ENCODE results near the gene CNEP1R1. TPM values are rescaled to one million over a fixed set of nuclear protein-coding genes. Genes with fewer than 3 reads are reported as not detected.
"Not testable (repeated sequence)": the region's sequence is repeated elsewhere in the genome, so short reads cannot be mapped to it uniquely, and the experiment has no call there.

The CNEP1R1 gene
- total RNA-seq, 1 donor from 2014 or later: 23.0 TPM

DNA sequence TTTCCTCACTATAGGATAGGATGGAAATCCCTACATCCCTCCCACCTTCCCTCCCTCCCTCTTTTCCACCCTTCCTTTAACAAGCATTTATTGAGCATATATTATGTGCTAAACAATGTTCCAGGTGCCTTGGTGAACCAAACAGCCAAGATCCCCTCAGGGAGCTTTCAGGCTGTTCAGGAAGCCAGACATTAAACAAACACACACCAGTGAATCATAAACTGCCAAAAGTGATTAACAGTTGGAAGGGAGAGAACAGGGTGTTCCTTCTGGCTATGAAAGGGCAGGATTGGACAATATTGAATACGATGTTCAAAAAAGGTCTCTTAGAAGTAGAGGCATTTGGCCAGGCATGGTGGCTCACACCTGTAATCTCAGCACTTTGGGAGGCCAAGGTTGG lies 22.8 kb upstream of the CNEP1R1 start:
- no peak for DNase-seq
- Mint-ChIP-seq H3K9me3 (peaks cover 6% of the 10 kb centered on the region), H3K36me3 (ENCODE audit: low read depth) (no peaks in the 10 kb centered on the region)

DNA sequence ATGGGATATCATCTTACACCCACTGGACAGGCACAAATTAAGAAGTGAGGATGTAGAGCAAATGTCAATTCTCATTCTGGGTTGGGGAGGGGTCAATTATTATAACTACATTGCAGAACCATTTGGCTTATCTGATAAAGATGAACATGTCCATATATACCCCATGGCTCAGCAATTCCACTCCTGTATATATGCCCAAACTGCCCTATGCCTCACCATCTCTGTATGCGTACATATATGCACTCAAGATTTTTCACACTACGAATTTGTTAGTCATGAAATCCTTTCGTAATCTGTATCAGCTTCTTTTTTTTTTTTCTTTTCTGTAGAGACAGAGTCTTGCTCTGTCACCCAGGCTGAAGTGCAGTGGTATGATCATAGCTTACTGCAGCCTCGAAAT lies 20.8 kb upstream of the CNEP1R1 start:
- Mint-ChIP-seq H3K9me3 (peaks cover 6% of the 10 kb centered on the region), H3K27ac (no peak overlapping the region), H3K27me3 (peaks cover 16% of the 10 kb centered on the region), H3K4me3 (no peak overlapping the region), H3K4me1 (no peaks in the 10 kb centered on the region), H3K36me3 (ENCODE audit: low read depth) (no peaks in the 10 kb centered on the region)
- no peak for DNase-seq
- intact Hi-C loops (cut with micrococcal nuclease): no loop called here

More for the DNA sequence above, 22.8 kb upstream of the CNEP1R1 start:
- Mint-ChIP-seq H3K4me3 (no peak overlapping the region), H3K27ac (no peak overlapping the region), H3K4me1 (no peaks in the 10 kb centered on the region), H3K27me3 (peaks cover 16% of the 10 kb centered on the region)
- intact Hi-C loops (cut with micrococcal nuclease): no loop called here

DNA sequence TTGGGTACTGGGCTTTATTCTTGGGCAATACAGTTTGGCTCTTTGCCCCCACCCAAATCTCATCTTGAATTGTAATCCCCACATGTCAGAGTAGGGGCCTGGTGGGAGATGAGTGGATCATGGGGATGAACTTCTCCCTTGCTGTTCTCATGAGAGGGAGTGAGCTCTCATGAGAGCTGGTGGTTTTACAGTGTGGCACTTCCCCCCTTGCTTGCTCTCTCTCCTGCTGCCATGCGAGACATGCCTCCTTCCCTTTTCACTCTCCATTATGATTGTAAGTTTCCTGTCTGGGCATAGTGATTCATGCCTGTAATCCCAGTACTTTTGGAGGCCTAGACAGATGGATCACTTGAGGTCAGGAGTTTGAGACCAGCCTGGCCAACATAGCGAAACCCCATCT lies 18.1 kb upstream of the CNEP1R1 start:
- Mint-ChIP-seq H3K9me3 (peaks cover 6% of the 10 kb centered on the region), H3K36me3 (ENCODE audit: low read depth) (no peaks in the 10 kb centered on the region), H3K27me3 (peaks cover 13% of the 10 kb centered on the region), H3K27ac (no peak overlapping the region), H3K4me1 (no peaks in the 10 kb centered on the region), H3K4me3 (no peak overlapping the region)
- intact Hi-C loops (cut with micrococcal nuclease): no loop called here
- no peak for DNase-seq

DNA sequence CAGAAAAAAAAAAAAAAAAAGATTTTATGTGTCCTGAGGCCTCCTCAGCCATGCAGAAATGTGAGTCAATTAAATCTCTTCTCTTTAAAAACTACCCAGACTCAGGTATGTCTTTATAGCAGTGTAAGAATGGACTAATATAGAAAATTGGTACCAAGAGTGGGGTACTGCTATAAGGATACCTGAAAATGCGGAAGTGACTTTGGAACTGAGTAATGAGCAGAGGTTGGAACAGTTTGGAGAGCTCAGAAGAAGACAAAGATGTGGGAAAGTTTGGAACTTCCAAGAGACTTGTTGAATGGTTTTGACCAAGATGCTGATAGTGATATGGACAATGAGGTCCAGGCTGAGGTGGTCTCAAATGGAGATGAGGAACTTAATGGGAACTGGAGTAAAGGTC lies 17.3 kb upstream of the CNEP1R1 start:
- H3K27ac Mint-ChIP-seq: no peak overlapping the region
- no peaks in the 10 kb centered on the region for H3K4me1 Mint-ChIP-seq
- intact Hi-C loops (cut with micrococcal nuclease): no loop called here
- H3K36me3 Mint-ChIP-seq (ENCODE audit: low read depth): no peaks in the 10 kb centered on the region
- H3K9me3 Mint-ChIP-seq: peaks cover 2% of the 10 kb centered on the region
- peaks cover 13% of the 10 kb centered on the region for H3K27me3 Mint-ChIP-seq
- no peak overlapping the region for H3K4me3 Mint-ChIP-seq
- DNase-seq: no peak

DNA sequence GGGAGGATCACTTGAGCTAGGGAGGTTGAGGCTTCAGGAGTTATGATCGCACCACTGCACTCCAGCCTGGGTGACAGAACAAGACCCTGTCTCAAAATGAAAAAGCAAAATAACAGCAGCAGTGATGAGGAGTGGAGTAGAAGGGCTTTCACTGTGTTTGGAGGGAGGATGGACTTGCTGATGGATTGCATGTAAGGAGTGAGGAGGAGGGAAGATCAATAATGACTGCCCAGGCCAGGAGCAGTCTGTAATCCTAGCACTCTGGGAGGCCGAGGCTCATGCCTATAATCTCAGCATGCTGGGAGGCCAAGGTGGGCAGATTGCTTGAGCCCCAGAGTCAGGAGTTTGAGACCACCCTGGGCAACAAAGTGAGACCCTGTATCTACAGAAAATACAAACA lies 14.8 kb upstream of the CNEP1R1 start:
- H3K27me3 Mint-ChIP-seq: peaks cover 8% of the 10 kb centered on the region
- H3K9me3 Mint-ChIP-seq: no peaks in the 10 kb centered on the region
- H3K36me3 Mint-ChIP-seq (ENCODE audit: low read depth): no peaks in the 10 kb centered on the region
- intact Hi-C loops (cut with micrococcal nuclease): no loop called here
- no peak for DNase-seq
- no peak overlapping the region for H3K4me3 Mint-ChIP-seq
- H3K4me1 Mint-ChIP-seq: no peaks in the 10 kb centered on the region
- no peak overlapping the region for H3K27ac Mint-ChIP-seq

DNA sequence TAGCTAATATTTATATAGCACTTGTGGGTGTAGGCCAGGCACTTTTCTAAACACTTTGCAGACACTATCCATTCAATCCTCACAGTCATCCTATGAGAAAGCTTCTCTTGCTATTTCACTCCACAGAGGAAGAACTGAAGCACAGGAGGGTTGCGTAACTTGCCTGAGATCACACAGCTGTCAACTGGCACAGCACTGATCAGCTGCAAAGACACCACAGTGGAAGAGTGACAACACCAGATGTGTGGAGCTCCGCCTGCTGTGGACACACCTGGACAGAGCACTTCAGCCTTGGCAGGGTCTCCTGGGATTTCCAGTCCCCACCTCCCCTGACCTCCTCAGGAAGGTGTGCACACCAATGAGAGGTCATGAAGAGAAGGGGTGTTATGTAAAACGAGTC lies 13.3 kb upstream of the CNEP1R1 start:
- Mint-ChIP-seq H3K36me3 (ENCODE audit: low read depth) (no peaks in the 10 kb centered on the region), H3K27ac (no peak overlapping the region), H3K4me1 (no peaks in the 10 kb centered on the region), H3K9me3 (no peaks in the 10 kb centered on the region), H3K27me3 (peaks cover 8% of the 10 kb centered on the region), H3K4me3 (no peak overlapping the region)
- no peak for DNase-seq
- intact Hi-C loops (cut with micrococcal nuclease): no loop called here

DNA sequence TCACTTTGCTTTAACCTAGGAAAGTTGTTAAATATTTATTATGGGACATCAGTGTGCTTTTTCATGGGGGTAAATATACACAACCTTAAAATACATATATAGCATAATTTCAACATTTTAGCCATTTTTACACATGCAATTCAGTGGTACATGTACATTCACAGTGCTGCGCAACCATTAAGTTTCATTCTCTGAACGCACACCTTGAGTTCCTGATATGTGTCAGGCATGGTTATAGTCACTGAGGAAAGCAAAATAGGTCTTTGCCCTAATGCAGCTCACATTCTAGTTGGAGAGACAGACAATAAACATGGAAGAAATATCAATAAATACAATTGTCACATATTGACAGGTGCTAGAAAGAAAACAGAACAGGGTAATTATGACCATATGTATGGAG lies 12.8 kb upstream of the CNEP1R1 start:
- Mint-ChIP-seq H3K4me1 (no peaks in the 10 kb centered on the region), H3K27me3 (peaks cover 8% of the 10 kb centered on the region), H3K9me3 (no peaks in the 10 kb centered on the region), H3K4me3 (no peak overlapping the region), H3K36me3 (ENCODE audit: low read depth) (no peaks in the 10 kb centered on the region), H3K27ac (no peak overlapping the region)
- intact Hi-C loops (cut with micrococcal nuclease): no loop called here
- DNase-seq: no peak

DNA sequence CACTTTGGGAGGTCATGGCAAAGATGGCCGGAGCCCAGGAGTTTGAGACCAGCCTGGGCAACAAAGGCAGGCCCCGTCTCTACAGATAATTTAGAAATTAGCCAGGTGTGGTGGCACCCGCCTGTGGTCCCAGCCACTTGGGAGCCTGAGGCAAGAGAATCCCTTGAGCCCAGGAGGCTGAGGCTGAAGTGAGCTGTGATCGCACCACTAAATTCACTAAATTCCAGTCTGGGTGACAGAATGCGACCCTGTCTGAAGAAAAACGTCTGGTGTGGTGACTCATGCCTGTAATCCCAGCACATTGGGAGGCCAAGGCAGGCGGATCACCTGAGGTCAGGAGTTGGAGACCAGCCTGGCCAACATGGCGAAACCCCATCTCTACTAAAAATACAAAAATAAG lies 10.8 kb upstream of the CNEP1R1 start:
- H3K4me1 Mint-ChIP-seq; H3K36me3 Mint-ChIP-seq (ENCODE audit: low read depth); DNase-seq; H3K27ac Mint-ChIP-seq; H3K9me3 Mint-ChIP-seq; intact Hi-C loops (cut with micrococcal nuclease); H3K4me3 Mint-ChIP-seq: not testable (repeated sequence)
- peaks cover 11% of the 10 kb centered on the region for H3K27me3 Mint-ChIP-seq

DNA sequence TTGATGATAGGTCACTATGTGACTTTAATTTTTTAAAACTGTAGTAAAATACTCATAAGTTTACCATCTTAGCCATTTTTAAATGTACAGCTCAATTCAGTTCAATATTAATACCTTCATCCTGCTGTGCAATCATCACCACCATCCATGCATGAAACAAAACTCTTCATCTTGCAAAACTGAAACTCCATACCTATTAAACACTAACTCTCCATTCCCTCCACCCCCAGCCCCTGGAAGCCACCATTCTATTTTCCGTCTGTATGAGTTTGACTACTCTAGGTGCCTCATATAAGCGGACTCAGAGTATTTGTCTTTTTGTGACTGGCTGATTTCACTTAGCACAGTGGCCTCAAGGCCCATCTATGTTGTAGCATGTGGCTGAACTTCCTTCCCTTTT lies 9.4 kb upstream of the CNEP1R1 start:
- peaks cover 11% of the 10 kb centered on the region for H3K27me3 Mint-ChIP-seq
- no peaks in the 10 kb centered on the region for H3K36me3 Mint-ChIP-seq (ENCODE audit: low read depth)
- DNase-seq: no peak
- intact Hi-C loops (cut with micrococcal nuclease): no loop called here
- no peaks in the 10 kb centered on the region for H3K4me1 Mint-ChIP-seq
- no peak overlapping the region for H3K4me3 Mint-ChIP-seq
- H3K9me3 Mint-ChIP-seq: no peaks in the 10 kb centered on the region
- H3K27ac Mint-ChIP-seq: no peak overlapping the region

DNA sequence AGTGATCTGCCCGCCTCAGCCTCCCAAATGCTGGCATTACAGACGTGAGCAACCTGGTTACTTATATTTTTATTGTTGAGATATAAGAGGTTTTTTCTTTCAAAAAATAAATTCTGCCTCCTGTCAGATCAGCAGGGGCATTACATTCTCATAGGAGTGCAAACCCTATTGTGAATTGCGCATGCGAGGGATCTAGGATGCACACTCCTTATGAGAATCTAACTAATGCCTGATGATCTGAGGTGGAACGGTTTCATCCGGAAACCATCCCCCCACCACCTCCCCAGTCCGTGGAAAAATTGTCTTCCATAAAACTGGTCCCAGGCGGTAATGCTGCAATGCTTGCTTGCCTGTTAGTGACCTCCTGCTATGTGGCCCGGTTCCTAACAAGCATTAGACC lies 7.5 kb upstream of the CNEP1R1 start:
- H3K27me3 Mint-ChIP-seq: peaks cover 19% of the 10 kb centered on the region
- intact Hi-C loops (cut with micrococcal nuclease): no loop called here
- no peaks in the 10 kb centered on the region for H3K4me1 Mint-ChIP-seq
- no peak overlapping the region for H3K27ac Mint-ChIP-seq
- H3K4me3 Mint-ChIP-seq: no peak overlapping the region
- no peaks in the 10 kb centered on the region for H3K36me3 Mint-ChIP-seq (ENCODE audit: low read depth)
- H3K9me3 Mint-ChIP-seq: no peaks in the 10 kb centered on the region
- no peak for DNase-seq

DNA sequence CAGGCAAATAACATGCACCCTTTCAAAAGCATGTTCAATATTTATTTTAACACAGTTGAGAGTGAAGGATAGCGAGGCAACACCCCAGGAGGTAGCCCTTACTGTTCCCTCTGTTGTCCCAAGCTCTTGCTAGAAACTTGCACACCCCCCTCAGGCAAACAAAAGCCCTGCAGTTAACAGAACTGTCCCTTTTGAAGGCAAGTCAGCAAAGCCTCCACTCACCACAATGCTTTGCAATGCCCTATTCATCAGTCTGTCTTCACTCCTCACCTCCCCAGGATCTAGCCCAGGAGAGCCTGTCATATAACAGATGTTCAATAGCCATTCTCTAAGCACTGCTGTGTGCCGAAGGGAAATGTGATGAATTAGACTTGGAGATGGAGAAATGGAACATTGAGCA lies 3.5 kb upstream of the CNEP1R1 start:
- Mint-ChIP-seq H3K36me3 (ENCODE audit: low read depth) (peaks cover 2% of the 10 kb centered on the region), H3K9me3 (no peaks in the 10 kb centered on the region), H3K4me3 (no peak overlapping the region), H3K4me1 (peaks cover 10% of the 10 kb centered on the region), H3K27ac (no peak overlapping the region), H3K27me3 (peaks cover 13% of the 10 kb centered on the region)
- no peak for DNase-seq
- intact Hi-C loops (cut with micrococcal nuclease): no loop called here

DNA sequence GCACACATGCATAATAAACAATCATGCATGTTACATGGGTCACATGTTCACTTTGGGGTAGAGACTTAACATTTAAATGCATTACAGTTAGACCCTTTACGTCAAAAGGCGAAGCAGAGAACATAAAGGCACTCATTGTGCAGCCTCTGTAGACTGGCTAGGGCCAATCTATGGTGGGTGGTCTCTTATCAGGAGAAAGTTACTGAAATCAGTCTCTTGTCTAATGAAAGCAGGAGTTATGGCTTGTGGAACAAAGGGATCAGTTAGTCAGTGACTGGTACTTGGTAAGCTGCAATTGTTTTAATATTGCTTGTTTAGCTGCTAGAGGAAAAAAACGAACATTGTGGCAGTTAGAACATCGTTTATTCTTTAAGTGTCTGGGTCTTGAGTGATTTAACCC lies 1.4 kb upstream of the CNEP1R1 start:
- intact Hi-C loops (cut with micrococcal nuclease): loop anchor here (2.0 kb wide), 1 partner anchor 345 kb away; the partner anchor contains the start of gene BRD7
- Mint-ChIP-seq H3K4me3 (no peak overlapping the region), H3K27ac (no peak overlapping the region), H3K9me3 (no peaks in the 10 kb centered on the region), H3K4me1 (peaks cover 14% of the 10 kb centered on the region), H3K27me3 (peaks cover 13% of the 10 kb centered on the region), H3K36me3 (ENCODE audit: low read depth) (peaks cover 2% of the 10 kb centered on the region)
- DNase-seq: no peak

DNA sequence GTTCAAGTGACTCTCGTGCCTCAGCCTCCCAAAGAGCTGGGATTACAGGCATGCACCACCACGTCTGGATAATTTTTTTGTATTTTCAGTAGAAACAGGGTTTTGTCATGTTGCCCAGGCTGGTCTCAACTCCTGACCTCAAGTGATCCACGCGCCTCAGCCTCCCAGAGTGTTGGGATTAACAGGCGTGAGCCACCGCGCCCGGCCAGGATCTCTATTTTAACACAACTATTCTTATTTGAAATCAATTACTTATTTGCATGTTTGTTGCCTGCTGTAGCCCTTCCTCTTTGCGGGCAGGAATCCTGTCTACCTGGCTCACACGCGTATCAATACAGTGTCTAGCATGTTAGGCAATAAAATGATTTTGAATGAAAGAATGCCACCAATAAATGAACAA lies 818 bp upstream of the CNEP1R1 start:
- H3K4me1 Mint-ChIP-seq: peaks cover 16% of the 10 kb centered on the region
- H3K27me3 Mint-ChIP-seq: peaks cover 11% of the 10 kb centered on the region
- H3K4me3 Mint-ChIP-seq: peak overlapping the region; percentile 97
- intact Hi-C loops (cut with micrococcal nuclease): loop anchor here (2.0 kb wide), 1 partner anchor 345 kb away; the partner anchor contains the start of gene BRD7
- DNase-seq: no peak
- no peak overlapping the region for H3K27ac Mint-ChIP-seq
- H3K9me3 Mint-ChIP-seq: no peaks in the 10 kb centered on the region
- peaks cover 4% of the 10 kb centered on the region for H3K36me3 Mint-ChIP-seq (ENCODE audit: low read depth)

DNA sequence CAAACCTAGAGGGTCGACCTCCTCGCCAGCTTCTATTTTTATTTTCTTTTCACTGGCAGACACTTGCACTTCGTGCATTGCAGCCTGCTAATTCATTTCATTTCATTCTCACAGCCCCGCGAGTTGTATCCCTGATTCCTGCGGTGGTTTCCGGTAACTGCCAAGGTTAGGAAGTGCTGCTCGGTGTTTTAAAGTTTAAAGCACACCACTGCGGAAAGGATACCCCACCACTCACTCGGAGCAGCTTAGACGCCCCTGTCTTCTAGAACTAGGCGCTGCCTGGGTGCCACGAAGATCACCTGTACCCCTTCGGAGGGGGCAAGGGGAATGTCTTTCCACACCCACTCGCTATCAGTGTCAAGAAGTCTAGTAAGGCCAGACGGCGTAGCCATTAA lies 509 bp downstream of the CNEP1R1 start:
- intact Hi-C loops (cut with micrococcal nuclease): loop anchor here (1.0 to 5.0 kb wide), 6 partner anchors 41 to 781 kb away; partner anchors contain the start of genes BRD7 and TENT4B

DNA sequence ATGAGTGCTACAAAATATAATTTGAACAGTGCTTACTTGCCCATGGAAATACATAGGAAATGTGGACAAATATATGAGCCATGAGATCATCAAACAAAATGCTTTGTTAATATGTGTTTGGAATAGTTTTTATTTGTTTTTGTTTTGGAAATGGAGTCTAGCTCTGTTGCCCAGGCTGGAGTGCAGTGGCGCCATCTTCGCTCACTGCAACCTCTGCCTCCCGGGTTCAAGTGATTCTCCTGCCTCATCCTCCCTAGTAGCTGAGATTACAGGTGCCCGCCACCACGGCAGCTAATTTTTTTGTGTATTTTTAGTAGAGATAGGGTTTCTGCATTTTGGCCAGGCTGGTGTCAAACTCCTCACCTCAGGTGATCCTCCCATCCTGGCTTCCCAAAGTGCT lies 2.8 kb downstream of the CNEP1R1 start:
- peaks cover 20% of the 10 kb centered on the region for H3K4me1 Mint-ChIP-seq
- H3K4me3 Mint-ChIP-seq: no peak overlapping the region
- H3K27ac Mint-ChIP-seq: no peak overlapping the region
- intact Hi-C loops (cut with micrococcal nuclease): loop anchor here (5.0 kb wide), 1 partner anchor 639 kb away; no protein-coding TSS in a partner anchor
- no peaks in the 10 kb centered on the region for H3K27me3 Mint-ChIP-seq
- DNase-seq: no peak
- H3K36me3 Mint-ChIP-seq (ENCODE audit: low read depth): peaks cover 19% of the 10 kb centered on the region
- H3K9me3 Mint-ChIP-seq: no peaks in the 10 kb centered on the region

More for the DNA sequence above, 509 bp downstream of the CNEP1R1 start:
- H3K4me1 Mint-ChIP-seq: peaks cover 17% of the 10 kb centered on the region
- H3K27ac Mint-ChIP-seq: peak overlapping the region; percentile 85
- H3K27me3 Mint-ChIP-seq: peaks cover 11% of the 10 kb centered on the region
- DNase-seq: peak; percentile 78
- H3K36me3 Mint-ChIP-seq (ENCODE audit: low read depth): peaks cover 9% of the 10 kb centered on the region
- H3K9me3 Mint-ChIP-seq: no peaks in the 10 kb centered on the region
- peak overlapping the region; percentile 97 for H3K4me3 Mint-ChIP-seq

Measured in activated CD4-positive, alpha-beta T cell treated with anti-CD3 and anti-CD28 coated beads, Interleukin-2, amount 10 ng/mL, durations not matched to agents 24 days and 14 days (primary cell).